Endodermal cell (in vitro differentiated cells): Measurements from ENCODE around the gene PTPRH. TPM values are rescaled to one million over a fixed set of nuclear protein-coding genes. Genes with fewer than 3 reads are reported as not detected.

Experiments
- DNase-seq: peaks from one replicate; pipeline ENCODE4 v3.0.0-alpha.2; 2017
- H3K27ac ChIP-seq: 2 replicates; pipeline ENCODE4 v1.5.1; 2013; ENCODE audit warnings: mild to moderate bottlenecking, low read depth, low read length, moderate library complexity
- H3K27me3 ChIP-seq: 2 replicates; pipeline ENCODE4 v1.6.1; 2013; ENCODE audit warnings: mild to moderate bottlenecking, low read length, moderate library complexity; ENCODE audit not compliant: insufficient read depth, control insufficient read depth, poor library complexity, severe bottlenecking
- H3K36me3 ChIP-seq: 2 replicates; pipeline ENCODE4 v1.7.0; 2013; ENCODE audit warnings: mild to moderate bottlenecking, low read length, moderate library complexity; ENCODE audit not compliant: control insufficient read depth, insufficient read depth
- H3K4me1 ChIP-seq: one replicate; pipeline ENCODE4 v1.7.0; 2013; ENCODE audit warnings: low read length; ENCODE audit not compliant: control insufficient read depth, insufficient read depth
- H3K4me3 ChIP-seq: 2 replicates; pipeline ENCODE4 v1.5.1; 2013; ENCODE audit warnings: mild to moderate bottlenecking, low read length, moderate library complexity
- H3K9ac ChIP-seq: 2 replicates; pipeline ENCODE4 v1.6.1; 2013; ENCODE audit warnings: mild to moderate bottlenecking, low read length, moderate library complexity; ENCODE audit not compliant: poor library complexity, severe bottlenecking; ENCODE audit errors: extremely low read depth
- H3K9me3 ChIP-seq: 2 replicates; pipeline ENCODE4 v1.6.1; 2013; ENCODE audit warnings: mild to moderate bottlenecking, low read length, moderate library complexity; ENCODE audit not compliant: control insufficient read depth
- H3K27ac Mint-ChIP-seq: 2 replicates; pipeline ENCODE4 v1.8.0; 2020; ENCODE audit warnings: mixed read lengths
- H3K27me3 Mint-ChIP-seq: 2 replicates; pipeline ENCODE4 v1.8.0; 2021; ENCODE audit warnings: mild to moderate bottlenecking, mixed read lengths; ENCODE audit not compliant: insufficient read depth
- H3K36me3 Mint-ChIP-seq: 2 replicates; pipeline ENCODE4 v1.8.0; 2020; ENCODE audit warnings: low read depth, mixed read lengths
- H3K4me1 Mint-ChIP-seq: 2 replicates; pipeline ENCODE4 v1.8.0; 2020; ENCODE audit warnings: mixed read lengths
- H3K4me3 Mint-ChIP-seq: 2 replicates; pipeline ENCODE4 v1.8.0; 2020; ENCODE audit warnings: mild to moderate bottlenecking, moderate library complexity, mixed read lengths
- H3K9me3 Mint-ChIP-seq: 2 replicates; pipeline ENCODE4 v1.8.0; 2020; ENCODE audit warnings: mild to moderate bottlenecking, mixed read lengths
- whole genome bisulfite sequencing, 2 experiments: methylation state at CpG; one replicate each; pipeline versions ENCODE4 v1.1.5 to v1.1.7; 2013; ENCODE audit warnings: missing lambda C conversion rate in 2 of 2, mixed read lengths in 1 of 2; ENCODE audit not compliant: insufficient coverage in 1 of 2, insufficient read length in 1 of 2; 5-methylcytosine and 5-hydroxymethylcytosine counted together
- total RNA-seq, 2 donors: library from RNA; stranded (reverse); fragmentation: NEBNext Ultra II Directional in 1 of 2; extraction: Animal tissue kit (Norgen Biotek cat#: 25700) in 1 of 2; gene quantifications; 2 replicates in 1 of 2; 3 replicates in 1 of 2; pipeline ENCODE4 v1.2.1, GENCODE V29; 2021
- TF ChIP-seq, protein P1 (sequence below): fragments of 200-600 bp; sonication (generic); conservative IDR thresholded peaks from 2 replicates; pipeline ENCODE4 v1.5.0; 2021; ENCODE audit warnings: antibody characterized with exemption, mild to moderate bottlenecking

Gene PTPRH
- total RNA-seq, 2 donors from 2014 or later: not detected

GRCh38 chr19:55146705-55147273 lies 62.5 kb downstream of the PTPRH start:
- H3K4me3 Mint-ChIP-seq: peak overlapping the region; percentile 39
- Histone ChIP-seq H3K4me1 (no peaks in the 10 kb centered on the region), H3K27me3 (no peaks in the 10 kb centered on the region), H3K36me3 (no peaks in the 10 kb centered on the region), H3K27ac (no peak overlapping the region), H3K9me3 (peaks cover 3% of the 10 kb centered on the region), H3K9ac (no peak overlapping the region), H3K4me3 (peak overlapping the region; percentile 53)
- peaks cover 11% of the 10 kb centered on the region for H3K4me1 Mint-ChIP-seq
- DNase-seq: peak; percentile 96
- WGBS, 2 experiments: 9% methylated on average over 22 of the region's 27 CpGs; no CpG with 5 or more reads in 1 of the 2 experiments
- H3K36me3 Mint-ChIP-seq: peaks cover 5% of the 10 kb centered on the region
- H3K27me3 Mint-ChIP-seq: peaks cover 70% of the 10 kb centered on the region
- TF ChIP-seq, protein P1, sequence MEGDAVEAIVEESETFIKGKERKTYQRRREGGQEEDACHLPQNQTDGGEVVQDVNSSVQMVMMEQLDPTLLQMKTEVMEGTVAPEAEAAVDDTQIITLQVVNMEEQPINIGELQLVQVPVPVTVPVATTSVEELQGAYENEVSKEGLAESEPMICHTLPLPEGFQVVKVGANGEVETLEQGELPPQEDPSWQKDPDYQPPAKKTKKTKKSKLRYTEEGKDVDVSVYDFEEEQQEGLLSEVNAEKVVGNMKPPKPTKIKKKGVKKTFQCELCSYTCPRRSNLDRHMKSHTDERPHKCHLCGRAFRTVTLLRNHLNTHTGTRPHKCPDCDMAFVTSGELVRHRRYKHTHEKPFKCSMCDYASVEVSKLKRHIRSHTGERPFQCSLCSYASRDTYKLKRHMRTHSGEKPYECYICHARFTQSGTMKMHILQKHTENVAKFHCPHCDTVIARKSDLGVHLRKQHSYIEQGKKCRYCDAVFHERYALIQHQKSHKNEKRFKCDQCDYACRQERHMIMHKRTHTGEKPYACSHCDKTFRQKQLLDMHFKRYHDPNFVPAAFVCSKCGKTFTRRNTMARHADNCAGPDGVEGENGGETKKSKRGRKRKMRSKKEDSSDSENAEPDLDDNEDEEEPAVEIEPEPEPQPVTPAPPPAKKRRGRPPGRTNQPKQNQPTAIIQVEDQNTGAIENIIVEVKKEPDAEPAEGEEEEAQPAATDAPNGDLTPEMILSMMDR: no peak
- no peak overlapping the region for H3K27ac Mint-ChIP-seq
- H3K9me3 Mint-ChIP-seq: peaks cover under 1% of the 10 kb centered on the region

- 4% methylated on average over 27 of the region's 41 CpGs; no CpG with 5 or more reads in 1 of the 2 experiments for WGBS, 2 experiments
Observed at GRCh38 chr19:55146078-55146704, 63.1 kb downstream of the PTPRH start.

DNA sequence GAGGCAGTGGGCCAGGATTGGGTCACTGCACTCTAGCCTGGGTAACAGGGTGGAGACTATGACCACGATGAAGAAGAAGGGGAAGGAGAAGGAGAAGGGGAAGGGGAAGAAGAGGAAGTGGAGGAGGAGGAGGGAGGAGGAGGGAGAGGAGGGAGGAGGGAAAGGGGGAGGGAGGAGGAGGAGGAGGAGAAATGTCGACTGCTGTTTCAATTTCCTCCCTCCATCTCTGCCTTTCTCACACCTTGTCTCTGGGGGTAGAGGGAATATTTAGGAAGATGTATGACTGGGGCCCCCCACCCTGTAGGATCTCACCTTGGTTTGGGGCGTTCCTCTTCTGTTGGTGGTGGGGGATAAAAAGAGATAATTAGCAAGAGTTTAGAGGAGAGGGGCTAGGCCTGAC lies 64.1 kb downstream of the PTPRH start:
- no peak for DNase-seq
- Histone ChIP-seq H3K4me1 (no peaks in the 10 kb centered on the region), H3K36me3 (no peaks in the 10 kb centered on the region), H3K4me3 (no peak overlapping the region), H3K9ac (no peak overlapping the region), H3K27ac (no peak overlapping the region), H3K27me3 (no peaks in the 10 kb centered on the region), H3K9me3 (no peaks in the 10 kb centered on the region)
- peaks cover 68% of the 10 kb centered on the region for H3K27me3 Mint-ChIP-seq
- WGBS, 2 experiments: 41% methylated on average over 2 of the region's 3 CpGs; no CpG with 5 or more reads in 1 of the 2 experiments
- no peak overlapping the region for H3K4me3 Mint-ChIP-seq
- no peak overlapping the region for H3K27ac Mint-ChIP-seq
- peaks cover 17% of the 10 kb centered on the region for H3K4me1 Mint-ChIP-seq
- no peaks in the 10 kb centered on the region for H3K36me3 Mint-ChIP-seq
- H3K9me3 Mint-ChIP-seq: no peaks in the 10 kb centered on the region
- TF ChIP-seq, protein P1: no peak

More at GRCh38 chr19:55146078-55146704, 63.1 kb downstream of the PTPRH start:
- Histone ChIP-seq H3K4me3 (peak overlapping the region; percentile 53), H3K36me3 (no peaks in the 10 kb centered on the region), H3K9ac (no peak overlapping the region), H3K9me3 (no peaks in the 10 kb centered on the region), H3K27ac (no peak overlapping the region), H3K4me1 (no peaks in the 10 kb centered on the region), H3K27me3 (no peaks in the 10 kb centered on the region)
- TF ChIP-seq, protein P1: peak; percentile 82
- Mint-ChIP-seq H3K36me3 (no peaks in the 10 kb centered on the region), H3K27ac (no peak overlapping the region), H3K4me1 (peaks cover 13% of the 10 kb centered on the region), H3K9me3 (no peaks in the 10 kb centered on the region), H3K4me3 (peak overlapping the region; percentile 39), H3K27me3 (peaks cover 72% of the 10 kb centered on the region)
- DNase-seq: peak; percentile 84
